ENCODE results near the gene ATP11A. TPM values are rescaled to one million over a fixed set of nuclear protein-coding genes. Genes with fewer than 3 reads are reported as not detected.
"Not testable (repeated sequence)": the region's sequence is repeated elsewhere in the genome, so short reads cannot be mapped to it uniquely, and the experiment has no call there.

ATP11A gene
- total RNA-seq, 1 donor from 2014 or later = 80.6 TPM

DNA sequence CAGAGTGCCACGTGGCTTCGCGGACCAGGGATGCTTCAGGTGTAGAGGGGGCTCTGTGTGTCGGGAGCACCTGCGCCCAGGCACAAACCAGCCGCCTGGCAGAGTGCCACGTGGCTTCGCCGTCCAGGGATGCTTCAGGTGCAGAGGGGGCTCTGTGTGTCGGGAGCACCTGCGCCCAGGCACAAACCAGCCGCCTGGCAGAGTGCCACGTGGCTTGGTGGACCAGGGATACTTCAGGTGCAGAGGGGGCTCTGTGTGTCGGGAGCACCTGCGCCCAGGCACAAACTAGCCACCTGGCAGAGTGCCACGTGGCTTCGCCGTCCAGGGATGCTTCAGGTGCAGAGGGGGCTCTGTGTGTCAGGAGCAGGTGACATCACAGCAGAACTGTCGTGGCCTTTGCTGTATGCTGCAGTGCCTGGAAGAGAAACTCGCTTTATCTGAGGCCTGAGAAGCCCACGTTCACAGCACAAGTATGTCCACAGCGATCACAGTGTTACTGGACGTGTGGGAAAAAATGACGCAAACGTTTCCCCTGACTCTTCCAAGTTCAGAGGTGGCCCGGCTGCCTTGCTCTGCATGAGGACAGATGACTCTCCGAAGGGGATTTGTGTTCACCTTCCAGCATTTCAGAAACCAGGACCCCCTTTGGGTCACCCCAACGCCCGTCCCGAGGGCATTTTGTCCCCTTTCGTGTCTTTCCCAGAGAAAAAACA is 151.6 kb downstream of the ATP11A start:
- H3K9me3 Mint-ChIP-seq; H3K27me3 Mint-ChIP-seq; H3K4me1 Mint-ChIP-seq; intact Hi-C loops (cut with micrococcal nuclease); H3K27ac Mint-ChIP-seq; H3K4me3 Mint-ChIP-seq; DNase-seq: not testable (repeated sequence)
- peaks cover 23% of the 10 kb centered on the region for H3K36me3 Mint-ChIP-seq (ENCODE audit: low read depth)

- no peak for DNase-seq
- Mint-ChIP-seq H3K27me3 (no peaks in the 10 kb centered on the region), H3K9me3 (no peaks in the 10 kb centered on the region), H3K36me3 (ENCODE audit: low read depth) (peaks cover 22% of the 10 kb centered on the region), H3K4me1 (peaks cover 2% of the 10 kb centered on the region), H3K27ac (no peak overlapping the region), H3K4me3 (no peak overlapping the region)
- intact Hi-C loops (cut with micrococcal nuclease) = no loop called here
Observed at GRCh38 chr13:112842343-112842856, 152.6 kb downstream of the ATP11A start.

DNA sequence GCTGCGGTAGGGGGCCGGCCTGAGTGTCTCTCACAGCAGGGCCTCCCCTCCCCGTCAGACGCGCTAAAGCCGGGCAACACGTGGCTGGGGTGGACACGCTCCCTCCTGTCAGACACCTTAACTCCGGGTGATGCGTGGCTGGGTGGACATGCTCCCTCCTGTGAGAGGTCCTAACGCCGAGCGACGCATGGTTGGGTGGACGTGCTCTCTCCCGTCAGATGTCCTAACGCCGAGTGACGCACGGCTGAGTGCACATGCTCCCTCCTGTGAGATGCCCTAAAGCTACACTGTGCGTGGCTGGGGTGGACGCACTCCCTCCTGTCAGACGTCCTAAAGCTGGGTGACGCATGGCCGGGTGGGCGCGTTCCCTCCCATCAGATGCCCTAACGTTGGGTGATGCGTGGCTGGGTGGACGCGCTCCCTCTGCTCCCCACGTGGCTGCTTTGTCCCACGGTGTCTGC is 153.1 kb downstream of the ATP11A start:
- intact Hi-C loops (cut with micrococcal nuclease) = no loop called here
- DNase-seq = no peak
- Mint-ChIP-seq H3K4me3 (no peak overlapping the region), H3K27ac (peak overlapping the region; percentile 37), H3K36me3 (ENCODE audit: low read depth) (peaks cover 27% of the 10 kb centered on the region), H3K4me1 (peaks cover 2% of the 10 kb centered on the region), H3K9me3 (peaks cover 3% of the 10 kb centered on the region), H3K27me3 (no peaks in the 10 kb centered on the region)

- no peak for DNase-seq
- no peak overlapping the region for H3K4me3 Mint-ChIP-seq
- H3K36me3 Mint-ChIP-seq (ENCODE audit: low read depth) = peaks cover 32% of the 10 kb centered on the region
- H3K9me3 Mint-ChIP-seq = peaks cover 4% of the 10 kb centered on the region
- no peaks in the 10 kb centered on the region for H3K27me3 Mint-ChIP-seq
- intact Hi-C loops (cut with micrococcal nuclease) = no loop called here
- H3K27ac Mint-ChIP-seq = peak overlapping the region; percentile 37
- peaks cover 2% of the 10 kb centered on the region for H3K4me1 Mint-ChIP-seq
Observed at GRCh38 chr13:112843392-112844111, 153.7 kb downstream of the ATP11A start.

DNA sequence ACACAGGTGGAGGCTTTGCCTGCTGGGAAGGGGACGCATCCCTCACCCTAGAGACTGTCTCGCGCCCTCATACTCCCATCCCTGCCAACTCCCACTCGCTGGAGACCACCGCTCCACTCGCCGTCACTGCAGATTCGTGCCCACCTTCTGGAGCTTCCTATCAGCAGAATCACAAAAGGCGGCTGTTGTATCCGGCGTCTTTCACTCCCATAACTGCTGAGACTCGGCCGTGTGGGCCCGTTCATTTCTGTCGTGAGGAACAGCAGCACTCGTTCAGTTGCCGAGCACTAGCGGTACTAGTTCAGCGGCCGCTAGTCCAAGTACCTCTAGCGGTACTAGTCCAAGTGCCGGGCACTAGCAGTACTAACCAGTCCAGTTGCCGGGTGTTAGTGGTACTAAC is 154.6 kb downstream of the ATP11A start:
- Mint-ChIP-seq H3K27me3 (no peaks in the 10 kb centered on the region), H3K4me1 (peaks cover 3% of the 10 kb centered on the region), H3K27ac (no peak overlapping the region), H3K36me3 (ENCODE audit: low read depth) (peaks cover 36% of the 10 kb centered on the region), H3K9me3 (peaks cover 4% of the 10 kb centered on the region), H3K4me3 (no peak overlapping the region)
- intact Hi-C loops (cut with micrococcal nuclease) = no loop called here
- no peak for DNase-seq

- peaks cover 3% of the 10 kb centered on the region for H3K4me1 Mint-ChIP-seq
- DNase-seq = no peak
- peaks cover 4% of the 10 kb centered on the region for H3K9me3 Mint-ChIP-seq
- H3K27me3 Mint-ChIP-seq = no peaks in the 10 kb centered on the region
- H3K27ac Mint-ChIP-seq = no peak overlapping the region
- intact Hi-C loops (cut with micrococcal nuclease) = no loop called here
- no peak overlapping the region for H3K4me3 Mint-ChIP-seq
- peaks cover 41% of the 10 kb centered on the region for H3K36me3 Mint-ChIP-seq (ENCODE audit: low read depth)
Observed at GRCh38 chr13:112844879-112845278, 155.0 kb downstream of the ATP11A start.

DNA sequence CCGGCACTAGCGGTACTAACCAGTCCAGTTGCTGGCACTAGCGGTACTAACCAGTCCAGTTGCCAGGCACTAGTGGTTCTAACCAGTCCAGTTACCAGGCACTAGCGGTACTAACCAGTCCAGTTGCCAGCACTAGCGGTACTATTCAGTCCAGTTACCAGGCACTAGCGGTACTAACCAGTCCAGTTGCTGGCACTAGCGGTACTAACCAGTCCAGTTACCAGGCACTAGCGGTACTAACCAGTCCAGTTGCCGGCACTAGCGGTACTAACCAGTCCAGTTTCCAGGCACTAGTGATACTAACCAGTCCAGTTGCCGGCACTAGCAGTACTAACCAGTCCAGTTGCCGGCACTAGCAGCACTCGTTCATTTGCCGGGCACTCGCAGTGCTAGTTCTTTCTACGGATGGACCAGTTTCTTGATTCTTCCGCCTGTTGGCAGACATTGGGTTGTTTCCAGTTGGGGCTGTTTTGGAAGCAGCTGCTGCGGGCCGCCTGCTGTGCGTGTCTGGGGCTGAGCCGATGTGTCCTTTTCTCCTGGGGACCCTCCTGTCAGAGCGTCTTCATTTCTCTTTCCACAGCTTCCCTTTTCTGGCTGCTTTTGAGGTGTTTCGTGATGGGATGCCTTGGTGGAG is 155.8 kb downstream of the ATP11A start:
- intact Hi-C loops (cut with micrococcal nuclease) = no loop called here
- Mint-ChIP-seq H3K4me3 (no peak overlapping the region), H3K36me3 (ENCODE audit: low read depth) (peaks cover 43% of the 10 kb centered on the region), H3K27me3 (no peaks in the 10 kb centered on the region), H3K27ac (no peak overlapping the region), H3K9me3 (peaks cover 4% of the 10 kb centered on the region), H3K4me1 (peaks cover 3% of the 10 kb centered on the region)
- DNase-seq = no peak

DNA sequence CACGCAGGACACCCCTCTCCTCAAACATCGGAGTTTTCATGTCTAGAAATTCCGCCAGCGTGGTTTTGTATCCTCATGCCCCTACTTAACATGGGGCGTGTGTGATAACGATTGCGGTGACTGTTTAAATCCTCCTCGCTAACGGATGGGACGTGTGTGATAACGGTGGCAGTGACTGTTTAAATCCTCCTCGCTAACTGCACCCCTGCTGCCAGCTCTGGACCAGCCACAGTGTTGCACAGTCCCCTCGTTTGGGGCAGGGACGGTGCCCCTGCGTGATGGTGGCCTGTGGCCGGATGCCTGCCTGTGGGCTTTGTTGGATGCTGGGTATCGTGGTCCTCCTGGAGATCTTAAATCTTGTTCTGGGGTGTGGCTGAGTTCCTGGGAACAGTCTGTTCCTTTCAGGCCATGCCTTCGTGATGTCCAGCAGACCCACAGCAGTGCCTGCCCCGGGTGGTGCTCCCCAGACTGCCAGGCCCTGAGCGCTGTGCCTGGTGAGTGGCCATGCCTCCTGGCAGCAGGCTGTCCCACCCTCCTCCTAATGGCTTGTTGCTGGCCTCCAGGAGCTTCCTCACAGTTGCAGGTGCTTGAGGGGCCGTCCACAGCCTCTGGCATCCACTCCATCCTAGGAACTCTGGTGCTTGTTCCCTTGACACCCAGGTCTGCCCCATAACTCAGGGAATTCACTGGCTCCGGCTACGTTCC is 156.7 kb downstream of the ATP11A start:
- H3K9me3 Mint-ChIP-seq = peaks cover 4% of the 10 kb centered on the region
- H3K27me3 Mint-ChIP-seq = no peaks in the 10 kb centered on the region
- DNase-seq = no peak
- H3K4me3 Mint-ChIP-seq = no peak overlapping the region
- peaks cover 3% of the 10 kb centered on the region for H3K4me1 Mint-ChIP-seq
- H3K27ac Mint-ChIP-seq = no peak overlapping the region
- intact Hi-C loops (cut with micrococcal nuclease) = no loop called here
- H3K36me3 Mint-ChIP-seq (ENCODE audit: low read depth) = peaks cover 51% of the 10 kb centered on the region

GRCh38 chr13:112849500-112849899 is 159.7 kb downstream of the ATP11A start:
- Mint-ChIP-seq H3K36me3 (ENCODE audit: low read depth) (peaks cover 58% of the 10 kb centered on the region), H3K4me3 (no peak overlapping the region), H3K9me3 (peaks cover 4% of the 10 kb centered on the region), H3K27ac (no peak overlapping the region), H3K4me1 (peaks cover 4% of the 10 kb centered on the region), H3K27me3 (no peaks in the 10 kb centered on the region)
- no peak for DNase-seq
- intact Hi-C loops (cut with micrococcal nuclease) = no loop called here

GRCh38 chr13:112850273-112850672 is 160.4 kb downstream of the ATP11A start:
- Mint-ChIP-seq H3K4me3 (no peak overlapping the region), H3K9me3 (peaks cover 4% of the 10 kb centered on the region), H3K36me3 (ENCODE audit: low read depth) (peaks cover 64% of the 10 kb centered on the region), H3K27me3 (no peaks in the 10 kb centered on the region), H3K4me1 (peaks cover 4% of the 10 kb centered on the region), H3K27ac (no peak overlapping the region)
- DNase-seq = no peak
- intact Hi-C loops (cut with micrococcal nuclease) = no loop called here

GRCh38 chr13:112851107-112852038 is 161.5 kb downstream of the ATP11A start:
- DNase-seq = no peak
- H3K9me3 Mint-ChIP-seq = peaks cover 4% of the 10 kb centered on the region
- H3K27ac Mint-ChIP-seq = no peak overlapping the region
- H3K4me1 Mint-ChIP-seq = peaks cover 4% of the 10 kb centered on the region
- H3K4me3 Mint-ChIP-seq = no peak overlapping the region
- intact Hi-C loops (cut with micrococcal nuclease) = no loop called here
- H3K27me3 Mint-ChIP-seq = no peaks in the 10 kb centered on the region
- peaks cover 66% of the 10 kb centered on the region for H3K36me3 Mint-ChIP-seq (ENCODE audit: low read depth)

- H3K9me3 Mint-ChIP-seq = peaks cover 4% of the 10 kb centered on the region
- no peak for DNase-seq
- H3K4me3 Mint-ChIP-seq = no peak overlapping the region
- H3K27ac Mint-ChIP-seq = no peak overlapping the region
- intact Hi-C loops (cut with micrococcal nuclease) = no loop called here
- H3K27me3 Mint-ChIP-seq = no peaks in the 10 kb centered on the region
- H3K4me1 Mint-ChIP-seq = peaks cover 4% of the 10 kb centered on the region
- peaks cover 62% of the 10 kb centered on the region for H3K36me3 Mint-ChIP-seq (ENCODE audit: low read depth)
Observed at GRCh38 chr13:112852392-112852791, 162.6 kb downstream of the ATP11A start.

DNA sequence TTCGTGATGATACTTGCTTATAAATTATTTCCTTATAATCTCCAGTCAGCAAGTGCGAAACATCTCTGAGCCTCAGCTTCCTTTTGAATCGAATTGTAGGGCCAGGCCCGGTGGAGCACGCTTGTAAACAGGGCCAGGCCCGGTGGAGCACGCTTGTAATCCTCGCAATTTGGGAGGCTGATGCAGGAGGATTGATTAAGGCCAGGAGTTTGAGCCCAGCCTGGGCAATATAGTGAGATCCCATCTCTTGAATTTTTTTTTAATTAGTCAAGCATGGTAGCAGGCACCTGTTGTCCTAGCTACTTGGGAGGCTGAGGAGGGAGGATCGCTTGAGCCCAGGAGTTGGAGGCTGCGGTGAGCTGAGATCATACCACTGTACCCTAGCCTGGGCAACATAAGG is 163.0 kb downstream of the ATP11A start:
- Mint-ChIP-seq H3K4me3 (no peak overlapping the region), H3K36me3 (ENCODE audit: low read depth) (peaks cover 58% of the 10 kb centered on the region), H3K9me3 (peaks cover 3% of the 10 kb centered on the region), H3K27me3 (no peaks in the 10 kb centered on the region), H3K27ac (no peak overlapping the region), H3K4me1 (peaks cover 4% of the 10 kb centered on the region)
- DNase-seq = no peak
- intact Hi-C loops (cut with micrococcal nuclease) = no loop called here
